Panc1 (cell line): Measurements from ENCODE around the gene CADPS2.

Experiments used
- CTCF ChIP-seq: fragments of 450-650 bp; IDR thresholded peaks from 2 replicates; pipeline ENCODE4 v1.5.1; 2017; ENCODE audit warnings: mild to moderate bottlenecking
- POLR2AphosphoS5 ChIP-seq: IDR thresholded peaks from 2 replicates; pipeline ENCODE4 v1.6.1; 2012; ENCODE audit warnings: mild to moderate bottlenecking, low read depth, low read length, moderate library complexity

- TF ChIP-seq POLR2AphosphoS5, result no peak
- no peak for TF ChIP-seq CTCF
These were observed 143.0 kb downstream of the CADPS2 start for GRCh38 chr7:122743211-122743610.
